PC-9 (cell line): ENCODE measurements around the gene ABL1. TPM values are rescaled to one million over a fixed set of nuclear protein-coding genes. Genes with fewer than 3 reads are reported as not detected.
A peak's percentile ranks its signal among the peaks of the same experiment; 100 is the strongest.

Experiments used
- BruUV-seq: library from RNA; stranded (reverse); fragments of 400-500 nt; replicated peaks from 2 replicates; lab custom pipeline; 2021; lab: Mats Ljungman, UMichigan
- CTCF ChIA-PET: fragments of 300-600 bp; sonication (Branson Sonifier 250); formaldehyde crosslinking; loops from one replicate; lab custom pipeline; 2022; ENCODE audit warnings: antibody characterized with exemption; lab: Charles Lee
- POLR2A ChIA-PET: fragments of 300-600 bp; sonication (Branson Sonifier 250); formaldehyde crosslinking; loops from one replicate; lab custom pipeline; 2022; ENCODE audit warnings: antibody characterized with exemption; ENCODE audit not compliant: unreplicated experiment; lab: Charles Lee
- DNase-seq, 2 experiments: peaks; one replicate each; pipeline versions ENCODE4 v3.0.0 to v3.0.0-alpha.2; 2015 to 2022; ENCODE audit warnings: mixed read lengths in 1 of 2
- H2AFZ ChIP-seq: fragments of 200-600 bp; sonication (generic); 2 replicates; pipeline ENCODE4 v1.8.1; 2017; ENCODE audit warnings: antibody characterized with exemption
- H3F3A ChIP-seq: fragments of 200-600 bp; sonication (generic); 2 replicates; pipeline ENCODE4 v1.8.1; 2017; ENCODE audit warnings: antibody characterized with exemption, mild to moderate bottlenecking, low read depth; ENCODE audit not compliant: insufficient read depth
- H3K27ac ChIP-seq: fragments of 200-600 bp; sonication (generic); 2 replicates; pipeline ENCODE4 v1.6.1; 2016; ENCODE audit warnings: mixed run types
- H3K27me3 ChIP-seq: fragments of 200-600 bp; sonication (generic); 2 replicates; pipeline ENCODE4 v1.6.1; 2016; ENCODE audit warnings: low read depth, mixed run types; ENCODE audit not compliant: insufficient read depth
- H3K36me3 ChIP-seq: fragments of 200-600 bp; sonication (generic); 2 replicates; pipeline ENCODE4 v1.6.1; 2016; ENCODE audit warnings: low read depth, mixed run types
- H3K4me1 ChIP-seq: fragments of 200-600 bp; sonication (generic); replicated peaks from 2 replicates; pipeline ENCODE4 v1.6.1; 2016; ENCODE audit warnings: mixed run types; ENCODE audit not compliant: insufficient read depth
- H3K4me2 ChIP-seq: fragments of 200-600 bp; sonication (generic); 2 replicates; pipeline ENCODE4 v1.6.1; 2017; ENCODE audit warnings: mixed run types
- H3K4me3 ChIP-seq: fragments of 200-600 bp; sonication (generic); 2 replicates; pipeline ENCODE4 v1.6.1; 2016; ENCODE audit warnings: mixed run types
- H3K79me2 ChIP-seq: fragments of 200-600 bp; sonication (generic); 2 replicates; pipeline ENCODE4 v1.6.1; 2017; ENCODE audit warnings: low read depth, mixed run types
- H3K9me2 ChIP-seq: fragments of 200-600 bp; sonication (generic); 2 replicates; pipeline ENCODE4 v1.8.1; 2017; ENCODE audit warnings: mild to moderate bottlenecking; ENCODE audit not compliant: insufficient read depth
- H3K9me3 ChIP-seq: fragments of 200-600 bp; sonication (generic); 2 replicates; pipeline ENCODE4 v1.8.1; 2016; ENCODE audit warnings: low read depth; ENCODE audit not compliant: insufficient read depth
- H4K20me1 ChIP-seq: fragments of 200-600 bp; sonication (generic); 2 replicates; pipeline ENCODE4 v1.8.1; 2017; ENCODE audit not compliant: insufficient read depth
- CTCF ChIP-seq: fragments of 200-600 bp; sonication (generic); conservative IDR thresholded peaks from 2 replicates; pipeline ENCODE4 v1.6.1; 2017; ENCODE audit warnings: mixed run types, antibody characterized with exemption, mild to moderate bottlenecking, moderate library complexity
- EZH2 ChIP-seq: fragments of 200-600 bp; sonication (generic); IDR thresholded peaks from 2 replicates; pipeline ENCODE4 v1.8.0; 2017; ENCODE audit warnings: antibody characterized with exemption, low read depth
- intact Hi-C: fragments of 100-400 bp; cut with micrococcal nuclease; formaldehyde crosslinking; loops from one replicate; pipeline ENCODE4 v1.10.0; 2022; ENCODE audit not compliant: unreplicated experiment
- total RNA-seq: library from RNA; stranded (reverse); gene quantifications from 2 replicates; pipeline ENCODE4 v1.2.3, GENCODE V29; 2021

ABL1 gene
- total RNA-seq, 1 experiment from 2014 or later, result 54.8 TPM

GRCh38 chr9:130825809-130826208 is 9.2 kb upstream of the ABL1 start:
- intact Hi-C loops, result loop anchor here (1.0 kb wide), 1 partner anchor 7 kb away; no protein-coding TSS in a partner anchor
- H3K27ac ChIP-seq, result no peak overlapping the region
- no peaks in the 10 kb centered on the region for H4K20me1 ChIP-seq
- ChIA-PET POLR2A (no interaction called here), CTCF (interaction anchor here (0.7 kb wide), 1 partner anchor 411 kb away, joined by 5 read pairs; no protein-coding TSS in a partner anchor)
- H3K36me3 ChIP-seq, result no peaks in the 10 kb centered on the region
- TF ChIP-seq CTCF (no peak), EZH2 (no peak)
- peaks cover 17% of the 10 kb centered on the region for H3K4me1 ChIP-seq
- no TSS peak for BruUV-seq
- H3K79me2 ChIP-seq, result no peaks in the 10 kb centered on the region
- H3K9me3 ChIP-seq, result peaks cover 8% of the 10 kb centered on the region; the same call in 1 of the 2 replicates
- peaks cover 19% of the 10 kb centered on the region for H3F3A ChIP-seq
- H2AFZ ChIP-seq, result no peak overlapping the region
- DNase-seq, result no peak
- no peak overlapping the region for H3K4me3 ChIP-seq
- peak overlapping the region; percentile 55 for H3K4me2 ChIP-seq
- H3K27me3 ChIP-seq, result no peaks in the 10 kb centered on the region
- H3K9me2 ChIP-seq, result no peaks in the 10 kb centered on the region

GRCh38 chr9:130829762-130830161 is 5.3 kb upstream of the ABL1 start:
- Histone ChIP-seq H3K36me3 (no peaks in the 10 kb centered on the region), H4K20me1 (no peaks in the 10 kb centered on the region), H3F3A (peaks cover 33% of the 10 kb centered on the region), H3K79me2 (peaks cover 9% of the 10 kb centered on the region; the same call in 1 of the 2 replicates), H3K9me2 (no peaks in the 10 kb centered on the region), H3K4me1 (peaks cover 25% of the 10 kb centered on the region), H3K4me2 (no peak overlapping the region), H2AFZ (no peak overlapping the region), H3K9me3 (peaks cover 8% of the 10 kb centered on the region; the same call in 1 of the 2 replicates), H3K27me3 (no peaks in the 10 kb centered on the region), H3K27ac (no peak overlapping the region), H3K4me3 (no peak overlapping the region)
- no peak for DNase-seq
- intact Hi-C loops, result no loop called here
- no peak for TF ChIP-seq EZH2
- TF ChIP-seq CTCF, result no peak
- BruUV-seq, result no TSS peak
- ChIA-PET CTCF (no interaction called here), POLR2A (no interaction called here)

- Histone ChIP-seq H3K79me2 (peaks cover 9% of the 10 kb centered on the region; the same call in 1 of the 2 replicates), H3K27me3 (no peaks in the 10 kb centered on the region), H3K4me3 (no peak overlapping the region), H3K27ac (no peak overlapping the region), H3K4me1 (peaks cover 19% of the 10 kb centered on the region), H3K9me2 (no peaks in the 10 kb centered on the region), H2AFZ (no peak overlapping the region), H3K36me3 (no peaks in the 10 kb centered on the region), H3F3A (peaks cover 29% of the 10 kb centered on the region; the same call in 1 of the 2 replicates), H4K20me1 (no peaks in the 10 kb centered on the region), H3K9me3 (peaks cover 8% of the 10 kb centered on the region; the same call in 1 of the 2 replicates), H3K4me2 (no peak overlapping the region)
- BruUV-seq, result no TSS peak
- POLR2A ChIA-PET, result no interaction called here
- CTCF ChIA-PET, result no interaction called here
- intact Hi-C loops, result no loop called here
- DNase-seq, result no peak
- no peak for TF ChIP-seq EZH2
- TF ChIP-seq CTCF, result no peak
Observed at GRCh38 chr9:130830231-130830760, 4.8 kb upstream of the ABL1 start.
